HG03565 (cell line): ENCODE measurements around the gene DCST2.
"Not testable (repeated sequence)": the region's sequence is repeated elsewhere in the genome, so short reads cannot be mapped to it uniquely, and the experiment has no call there.

Source experiments
- ATAC-seq: cut with Tn5 transposase; IDR thresholded peaks from one replicate; pipeline ENCODE4 v1.9.1; 2021; ENCODE audit warnings: mild to moderate bottlenecking, moderate library complexity; ENCODE audit not compliant: unreplicated experiment

Gene DCST2

DNA sequence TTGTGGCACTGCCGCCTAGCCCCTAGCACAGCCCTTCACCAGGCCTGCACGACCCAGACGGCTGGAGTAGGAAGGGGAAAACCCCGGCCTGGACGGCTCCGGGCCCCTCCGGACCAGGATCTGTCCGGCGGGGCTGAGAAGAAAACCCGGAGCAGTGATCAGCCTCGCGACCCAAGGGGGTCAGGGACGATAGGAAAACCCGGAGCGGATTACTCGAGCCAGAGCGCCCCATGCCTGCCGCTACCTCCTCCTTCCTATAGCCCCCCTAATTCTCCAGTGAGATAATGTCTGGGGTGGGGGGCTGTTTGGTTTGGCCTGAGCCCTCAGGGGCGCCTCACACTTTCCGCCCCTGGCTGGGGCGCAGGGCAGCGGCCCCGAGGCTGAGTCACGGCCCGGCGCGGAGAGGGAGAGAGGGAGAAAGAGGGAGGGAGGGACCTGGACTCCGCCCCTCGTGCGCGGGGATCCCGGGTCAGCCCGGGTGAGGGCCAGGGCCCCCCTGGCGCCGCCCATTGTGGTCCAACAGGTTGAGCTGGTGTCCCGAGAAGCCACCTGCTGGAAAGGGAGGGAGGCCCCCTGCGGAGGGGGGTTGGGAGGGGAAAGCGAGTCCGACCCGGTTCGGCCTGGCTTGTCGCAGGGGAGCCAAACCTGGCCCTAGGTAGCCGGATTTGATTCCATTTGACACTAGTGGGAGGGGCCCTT is 32.7 kb downstream of the DCST2 start:
- ATAC-seq, result no peak

GRCh38 chr1:155000411-155000725 is 33.2 kb downstream of the DCST2 start:
- ATAC-seq, result no peak

GRCh38 chr1:154999571-155000410 is 33.8 kb downstream of the DCST2 start:
- no peak for ATAC-seq

GRCh38 chr1:154998818-154999570 is 34.6 kb downstream of the DCST2 start:
- no peak for ATAC-seq

DNA sequence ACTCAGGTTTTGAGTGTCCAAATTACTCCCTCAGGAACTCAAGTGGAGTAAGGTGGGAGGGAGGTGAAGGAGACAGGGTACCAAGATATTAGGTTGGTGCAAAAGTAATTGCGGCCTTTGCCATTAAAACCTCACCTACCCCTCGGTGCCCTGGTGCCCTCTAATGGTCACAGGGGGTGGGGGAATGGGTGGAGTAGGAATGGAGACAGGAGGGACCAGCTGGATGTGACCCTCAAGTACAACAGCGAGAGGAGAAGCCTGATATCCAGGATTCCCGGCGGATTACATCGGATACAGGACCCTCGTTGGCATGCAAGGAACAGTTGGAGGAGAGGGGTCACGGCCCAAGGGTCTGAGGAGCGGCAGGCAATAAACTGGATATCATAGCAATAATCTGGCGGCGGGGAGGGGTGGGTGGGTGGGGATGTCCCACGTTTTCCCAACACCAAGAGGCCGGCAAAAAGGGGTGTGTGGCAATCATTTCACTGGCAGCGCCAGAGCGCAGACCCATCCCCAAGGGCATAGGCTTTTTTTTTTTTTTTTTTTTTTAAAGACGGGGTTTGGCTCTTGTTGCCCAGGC is 35.3 kb downstream of the DCST2 start:
- no peak for ATAC-seq

GRCh38 chr1:154996966-154997701 is 36.4 kb downstream of the DCST2 start:
- no peak for ATAC-seq

DNA sequence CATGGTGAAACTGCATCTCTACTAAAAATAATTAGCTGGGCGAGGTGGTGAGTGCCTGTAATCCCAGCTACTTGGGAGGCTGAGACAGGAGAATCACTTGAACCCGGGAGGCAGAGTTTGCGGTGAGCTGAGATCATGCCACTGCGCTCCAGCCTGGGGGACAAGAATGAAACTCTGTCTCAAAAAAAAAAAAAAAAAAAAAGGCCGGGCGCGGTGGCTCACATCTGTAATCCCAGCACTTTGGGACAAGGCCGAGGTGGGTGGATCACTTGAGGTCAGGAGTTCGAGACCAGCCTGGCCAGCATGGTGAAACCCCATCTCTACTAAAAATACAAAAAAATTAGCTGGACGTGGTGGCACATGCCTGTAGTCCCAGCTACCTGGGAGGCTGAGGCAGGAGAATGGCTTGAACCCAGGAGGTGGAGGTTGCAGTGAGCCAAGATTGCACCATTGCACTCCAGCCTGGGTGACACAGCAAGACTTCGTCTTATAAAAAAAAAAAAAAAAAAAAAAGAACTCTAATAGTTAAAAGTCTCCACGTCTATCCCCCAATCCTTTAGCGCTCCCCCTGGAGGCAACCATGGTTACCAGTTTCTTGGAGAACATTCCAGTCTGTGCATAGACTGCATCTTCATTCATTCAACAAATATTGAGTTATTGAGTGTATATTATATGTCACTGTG is 38.1 kb downstream of the DCST2 start:
- not testable (repeated sequence) for ATAC-seq

GRCh38 chr1:154994591-154994990 is 39.0 kb downstream of the DCST2 start:
- ATAC-seq, result no peak

DNA sequence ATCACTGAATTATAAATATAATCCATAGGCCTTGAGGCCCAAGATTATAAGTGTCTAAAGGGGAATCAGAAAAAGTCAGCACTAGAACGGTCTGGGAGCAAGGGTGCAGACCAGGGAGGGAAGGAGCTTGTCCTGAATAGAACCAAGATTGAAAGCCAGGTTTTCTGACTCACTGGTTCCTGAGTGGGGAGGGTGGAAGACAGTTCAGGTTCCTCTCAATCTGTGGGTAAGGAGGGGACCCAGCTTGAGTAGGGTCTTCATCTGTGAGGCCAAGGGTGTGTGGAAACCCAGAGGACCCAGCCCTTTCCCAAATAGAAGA is 39.4 kb downstream of the DCST2 start:
- no peak for ATAC-seq

- no peak for ATAC-seq
These were observed 39.9 kb downstream of the DCST2 start, which contains the start of gene LENEP for GRCh38 chr1:154993572-154994268. LENEP (plus strand) TSS chr1:154993586; CDS start chr1:154993608, 22 bp downstream.

DNA sequence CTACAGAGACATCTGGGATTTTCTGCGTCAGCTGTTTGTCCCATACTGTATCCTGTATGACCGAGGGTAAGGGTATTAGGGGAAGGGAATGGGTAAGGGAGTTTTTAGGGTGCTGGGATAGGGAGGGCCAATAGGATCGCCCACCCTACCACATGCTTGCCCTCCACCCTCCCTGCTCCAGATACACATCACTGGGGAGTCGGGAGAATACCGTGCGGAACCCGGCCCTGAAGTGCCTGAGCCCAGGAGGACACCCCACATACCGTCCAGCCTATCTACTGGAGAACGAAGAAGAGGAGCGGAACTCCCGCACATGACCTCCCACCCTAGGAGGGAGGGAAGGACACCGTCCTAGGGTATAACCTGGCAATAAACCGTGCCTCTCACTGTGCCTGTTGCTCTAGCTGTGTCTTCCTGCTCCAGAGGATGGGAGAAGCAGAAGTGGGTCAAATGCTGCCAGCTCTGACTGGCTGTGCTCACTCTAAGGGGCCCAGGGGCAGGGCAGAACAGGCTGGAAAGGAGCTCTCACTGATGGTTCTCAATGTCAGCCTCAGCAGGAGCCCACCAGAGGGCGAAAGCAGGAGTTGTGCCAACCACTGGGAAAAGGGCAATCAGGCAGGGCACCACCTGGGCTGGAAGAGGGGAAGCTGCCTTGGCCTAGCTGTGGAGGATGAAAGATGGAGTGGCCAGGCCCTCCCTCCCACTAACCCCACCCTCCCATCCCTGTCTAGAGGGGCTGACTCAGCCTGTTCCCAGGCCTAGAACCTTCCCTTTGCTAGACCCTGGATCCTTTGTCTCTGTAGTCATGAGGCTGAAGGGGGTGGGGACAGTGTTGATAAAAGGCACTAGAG is 40.6 kb downstream of the DCST2 start:
- ATAC-seq, result no peak

GRCh38 chr1:154990276-154990675 is 43.3 kb downstream of the DCST2 start:
- ATAC-seq, result no peak

- ATAC-seq, result no peak
These were observed 44.3 kb downstream of the DCST2 start for GRCh38 chr1:154989195-154989860.

DNA sequence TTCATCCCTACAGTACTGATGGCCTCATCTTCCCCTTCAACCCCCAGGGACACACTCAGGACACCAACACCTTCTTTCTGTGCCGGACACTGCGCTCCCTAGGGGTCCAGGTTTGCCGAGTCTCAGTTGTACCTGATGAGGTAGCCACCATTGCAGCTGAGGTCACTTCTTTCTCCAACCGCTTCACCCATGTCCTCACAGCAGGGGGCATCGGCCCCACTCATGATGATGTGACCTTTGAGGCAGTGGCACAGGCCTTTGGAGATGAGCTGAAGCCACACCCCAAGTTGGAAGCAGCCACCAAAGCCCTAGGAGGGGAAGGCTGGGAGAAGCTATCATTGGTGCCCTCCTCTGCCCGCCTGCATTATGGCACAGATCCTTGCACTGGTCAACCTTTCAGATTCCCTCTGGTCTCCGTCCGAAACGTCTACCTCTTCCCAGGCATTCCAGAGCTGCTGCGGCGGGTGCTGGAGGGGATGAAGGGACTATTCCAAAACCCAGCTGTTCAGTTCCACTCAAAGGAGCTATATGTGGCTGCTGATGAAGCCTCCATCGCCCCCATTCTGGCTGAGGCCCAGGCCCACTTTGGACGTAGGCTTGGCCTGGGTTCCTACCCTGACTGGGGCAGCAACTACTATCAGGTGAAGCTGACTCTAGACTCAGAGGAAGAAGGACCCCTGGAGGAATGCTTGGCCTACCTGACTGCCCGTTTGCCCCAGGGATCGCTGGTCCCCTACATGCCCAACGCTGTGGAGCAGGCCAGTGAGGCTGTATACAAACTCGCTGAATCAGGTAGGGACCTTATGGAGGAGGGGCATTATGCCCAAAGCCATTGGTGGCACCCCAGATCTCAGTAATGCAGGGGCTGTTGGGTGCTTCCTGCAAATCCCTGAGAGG is 45.3 kb downstream of the DCST2 start:
- ATAC-seq, result no peak

DNA sequence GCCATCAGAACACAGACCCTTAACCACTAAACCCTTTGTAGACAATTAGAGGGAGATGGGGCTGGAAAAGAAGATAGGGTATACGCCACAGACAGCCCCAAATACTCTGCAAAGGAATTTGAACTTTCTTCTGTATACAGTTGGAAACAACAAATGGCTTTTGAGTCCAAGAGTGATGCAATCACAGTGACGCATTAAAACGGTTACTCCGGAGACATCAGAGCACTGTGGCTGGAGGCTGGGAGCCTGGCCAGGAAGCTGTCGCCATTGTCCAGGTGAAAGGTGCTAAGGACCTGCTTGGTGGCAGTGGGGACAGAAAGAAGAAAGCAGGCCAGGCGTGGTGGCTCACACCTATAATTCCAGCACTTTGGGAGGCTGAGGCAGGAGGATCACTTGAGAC is 46.3 kb downstream of the DCST2 start:
- no peak for ATAC-seq

GRCh38 chr1:154986736-154987135 is 46.8 kb downstream of the DCST2 start:
- ATAC-seq, result not testable (repeated sequence)
